GM10248 (cell line): Measurements from ENCODE around the gene HSDL1.

Experiments
- CTCF ChIA-PET: fragments of 300-600 bp; sonication (Branson Sonifier 250); formaldehyde crosslinking; extraction: SDS; loops from one replicate; lab custom pipeline; 2021; ENCODE audit warnings: antibody characterized with exemption; lab: Yijun Ruan, JAX
- POLR2A ChIA-PET: fragments of 350-650 bp; sonication (Branson Sonifier 250); formaldehyde crosslinking; extraction: SDS; loops from one replicate; lab custom pipeline; 2020; ENCODE audit warnings: antibody characterized with exemption; lab: Yijun Ruan, JAX
- DNase-seq: peaks from one replicate; pipeline ENCODE4 v3.0.0; 2012; ENCODE audit errors: extremely low spot score
- CTCF ChIP-seq: IDR thresholded peaks from 2 replicates; pipeline ENCODE4 v1.5.1; 2012; ENCODE audit warnings: mild to moderate bottlenecking, low read depth; ENCODE audit errors: extremely low read depth, missing control alignments, control extremely low read depth

Gene HSDL1

GRCh38 chr16:84107921-84108320 lies 37.1 kb downstream of the HSDL1 start:
- POLR2A ChIA-PET, result no interaction called here
- no peak for TF ChIP-seq CTCF
- DNase-seq, result no peak
- CTCF ChIA-PET, result interaction anchor here (2.1 to 6.4 kb wide), 2 partner anchors 8 to 23 kb away, joined by 5 to 35 read pairs; partner anchors contain the start of gene MBTPS1

GRCh38 chr16:84105948-84106740 lies 38.8 kb downstream of the HSDL1 start:
- ChIA-PET CTCF (interaction anchor here (0.7 to 6.4 kb wide), 6 partner anchors 10 to 81 kb away, joined by 3 to 35 read pairs (median 5); partner anchors contain the start of genes MBTPS1 and TAF1C), POLR2A (no interaction called here)
- DNase-seq, result no peak
- no peak for TF ChIP-seq CTCF

GRCh38 chr16:84105301-84105815 lies 39.6 kb downstream of the HSDL1 start:
- no peak for DNase-seq
- CTCF ChIA-PET, result interaction anchor here (0.7 to 6.4 kb wide), 4 partner anchors 11 to 81 kb away, joined by 4 to 35 read pairs (median 6); partner anchors contain the start of genes MBTPS1 and TAF1C
- POLR2A ChIA-PET, result no interaction called here
- TF ChIP-seq CTCF, result no peak

- TF ChIP-seq CTCF, result no peak
Observed at GRCh38 chr16:84104231-84104630, 40.7 kb downstream of the HSDL1 start.

GRCh38 chr16:84103678-84104077 lies 41.3 kb downstream of the HSDL1 start:
- no peak for TF ChIP-seq CTCF
- no peak for DNase-seq
- ChIA-PET CTCF (interaction anchor here (1.1 to 6.4 kb wide), 4 partner anchors 12 to 83 kb away, joined by 3 to 35 read pairs (median 6); partner anchors contain the start of genes MBTPS1 and TAF1C), POLR2A (no interaction called here)

More at GRCh38 chr16:84104231-84104630, 40.7 kb downstream of the HSDL1 start:
- CTCF ChIA-PET, result interaction anchor here (1.1 to 6.4 kb wide), 4 partner anchors 12 to 83 kb away, joined by 3 to 35 read pairs (median 6); partner anchors contain the start of genes MBTPS1 and TAF1C
- no peak for DNase-seq
- POLR2A ChIA-PET, result interaction anchor here (0.6 kb wide), 1 partner anchor 10 kb away, joined by 3 read pairs; no protein-coding TSS in a partner anchor

GRCh38 chr16:84098939-84099338 lies 46.0 kb downstream of the HSDL1 start:
- CTCF ChIA-PET, result interaction anchor here (2.0 to 2.9 kb wide), 2 partner anchors 14 to 18 kb away, joined by 10 to 19 read pairs; partner anchors contain the start of gene MBTPS1
- no peak for TF ChIP-seq CTCF
- POLR2A ChIA-PET, result no interaction called here
- DNase-seq, result no peak
